Cerebellar cortex (tissue), 1 donor: ENCODE measurements around the gene KCNT2.
"Not testable (repeated sequence)": the region's sequence is repeated elsewhere in the genome, so short reads cannot be mapped to it uniquely, and the experiment has no call there.

Source experiments
- DNase-seq: peaks from one replicate; pipeline ENCODE4 v3.0.0-alpha.2; 2015; ENCODE audit warnings: low spot score

KCNT2 gene

DNA sequence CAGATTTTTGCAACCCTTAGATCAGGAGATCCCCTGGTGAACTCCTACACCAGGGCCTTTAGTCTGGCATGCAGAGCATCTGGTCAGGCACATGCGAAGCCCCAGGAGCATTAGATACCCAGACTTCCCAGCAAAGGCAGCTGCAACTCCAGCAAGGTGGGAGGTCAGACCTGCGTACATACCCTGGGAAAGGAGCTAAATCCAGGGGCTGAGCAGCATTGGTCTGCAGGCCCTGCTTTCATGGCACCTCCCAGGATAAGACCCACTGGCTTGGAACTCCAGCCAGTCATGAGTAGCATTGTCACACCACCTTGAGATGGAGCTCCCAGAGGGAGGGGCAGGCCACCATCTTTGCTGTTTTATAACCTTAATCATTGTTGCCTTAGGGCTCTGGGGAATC lies 92.3 kb downstream of the KCNT2 start:
- no peak for DNase-seq

DNA sequence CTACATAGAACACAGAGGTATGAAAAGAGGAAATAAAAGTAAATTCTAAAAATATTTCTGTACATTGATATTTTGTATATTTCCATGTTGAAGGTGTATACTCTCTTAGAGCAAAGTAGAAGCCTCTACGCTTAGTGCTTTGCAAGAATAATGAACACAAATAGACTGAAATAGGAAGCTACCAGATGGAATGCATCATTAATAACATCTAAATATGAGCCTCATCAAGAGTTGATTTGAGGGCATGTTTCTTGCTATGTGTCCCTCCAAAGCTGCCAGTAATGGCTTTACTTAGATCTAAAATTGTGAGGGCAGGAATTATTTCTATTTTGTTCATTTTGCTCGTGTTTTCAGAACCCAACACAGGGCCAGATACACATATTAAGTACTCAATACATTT lies 94.4 kb downstream of the KCNT2 start:
- no peak for DNase-seq

DNA sequence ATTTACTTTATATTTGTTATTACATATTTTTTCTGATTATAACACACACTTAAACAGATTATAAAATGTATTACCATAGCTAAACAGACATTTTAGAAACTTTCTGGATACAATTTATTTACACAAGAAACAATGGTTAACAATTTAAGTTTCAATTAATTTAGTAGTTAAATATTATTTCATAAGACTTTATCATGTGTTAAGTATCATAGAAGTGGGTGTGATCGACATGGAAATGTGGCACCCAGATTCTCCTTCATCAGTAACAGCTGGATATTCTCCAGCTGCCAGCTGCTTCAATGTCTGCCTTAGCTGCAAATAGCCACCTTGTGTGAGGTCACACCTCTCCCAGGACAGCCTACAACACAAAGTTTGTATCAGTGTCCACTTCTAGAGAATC lies 97.8 kb downstream of the KCNT2 start:
- DNase-seq, result no peak

DNA sequence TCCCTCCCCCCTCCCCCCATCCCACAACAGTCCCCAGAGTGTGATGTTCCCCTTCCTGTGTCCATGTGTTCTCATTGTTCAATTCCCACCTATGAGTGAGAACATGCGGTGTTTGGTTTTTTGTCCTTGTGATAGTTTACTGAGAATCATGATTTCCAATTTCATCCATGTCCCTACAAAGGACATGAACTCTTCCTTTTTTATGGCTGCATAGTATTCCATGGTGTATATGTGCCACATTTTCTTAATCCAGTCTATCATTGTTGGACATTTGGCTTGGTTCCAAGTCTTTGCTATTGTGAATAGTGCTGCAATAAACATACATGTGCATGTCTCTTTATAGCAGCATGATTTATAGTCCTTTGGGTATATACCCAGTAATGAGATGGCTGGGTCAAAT lies 104.0 kb downstream of the KCNT2 start:
- not testable (repeated sequence) for DNase-seq

DNA sequence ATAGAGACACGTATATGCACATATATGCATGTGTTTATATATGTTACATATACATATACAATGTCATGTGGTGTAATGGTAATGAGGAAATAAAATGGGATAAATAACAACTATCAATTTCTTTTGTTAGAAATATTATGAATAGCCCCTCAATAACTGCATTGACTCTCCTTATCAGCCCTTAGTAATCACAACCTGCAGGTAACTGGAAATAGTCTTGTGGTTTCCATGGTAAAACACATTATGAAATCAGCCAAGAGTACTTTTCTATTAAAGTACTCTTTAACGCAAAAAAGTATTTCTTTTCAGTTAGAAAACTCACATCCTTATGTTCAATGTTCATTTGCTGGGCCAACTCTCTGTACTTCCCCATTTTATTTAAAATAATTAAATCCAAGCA lies 105.8 kb downstream of the KCNT2 start:
- DNase-seq, result no peak

DNA sequence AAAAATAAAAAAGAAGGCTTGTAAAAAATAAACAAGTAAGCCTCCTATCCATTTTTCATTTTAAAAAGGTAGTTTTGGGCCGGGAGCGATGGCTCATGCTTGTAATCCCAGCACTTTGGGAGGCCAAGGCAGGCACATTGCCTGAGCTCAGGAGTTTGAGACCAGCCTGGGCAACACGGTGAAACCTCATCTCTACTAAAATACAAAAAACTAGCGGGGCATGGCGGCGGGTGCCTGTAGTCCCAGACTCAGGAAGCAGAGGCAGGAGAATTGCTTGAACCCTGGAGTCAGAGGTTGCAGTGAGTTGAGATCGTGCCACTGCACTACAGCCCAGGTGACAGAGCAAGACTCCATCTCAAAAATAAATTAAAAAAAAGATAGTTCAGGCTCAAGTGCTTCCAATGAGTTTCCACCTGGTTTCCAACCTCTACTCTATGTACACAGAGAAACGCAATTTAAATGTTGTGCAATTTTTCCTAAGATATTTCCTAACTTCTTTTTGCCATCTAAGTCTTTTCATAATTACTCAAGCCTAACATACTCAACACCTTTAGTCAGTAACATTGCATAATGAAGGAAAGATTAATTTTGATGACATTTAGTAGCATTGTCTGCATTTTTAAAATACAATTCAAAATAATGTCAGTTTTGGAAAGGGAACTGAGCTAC lies 106.3 kb downstream of the KCNT2 start:
- no peak for DNase-seq

DNA sequence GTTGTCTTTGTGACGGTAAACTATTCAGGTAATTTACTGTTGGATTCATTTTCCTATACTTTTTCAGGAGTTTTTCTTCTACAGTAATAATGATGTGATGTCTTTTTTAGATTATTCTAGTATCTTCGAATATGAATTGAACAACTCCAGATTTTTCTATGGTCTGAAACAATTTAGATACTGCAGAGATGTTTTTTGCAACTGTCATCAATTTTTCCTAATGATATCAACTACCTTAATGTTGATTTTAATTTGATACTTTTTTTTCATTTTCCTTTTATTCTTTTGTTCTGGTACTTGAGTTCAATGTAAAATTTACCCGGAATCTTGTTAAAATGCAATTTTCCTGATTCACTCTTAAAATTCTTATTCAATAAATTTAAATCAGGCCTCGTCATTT lies 110.4 kb downstream of the KCNT2 start:
- no peak for DNase-seq

DNA sequence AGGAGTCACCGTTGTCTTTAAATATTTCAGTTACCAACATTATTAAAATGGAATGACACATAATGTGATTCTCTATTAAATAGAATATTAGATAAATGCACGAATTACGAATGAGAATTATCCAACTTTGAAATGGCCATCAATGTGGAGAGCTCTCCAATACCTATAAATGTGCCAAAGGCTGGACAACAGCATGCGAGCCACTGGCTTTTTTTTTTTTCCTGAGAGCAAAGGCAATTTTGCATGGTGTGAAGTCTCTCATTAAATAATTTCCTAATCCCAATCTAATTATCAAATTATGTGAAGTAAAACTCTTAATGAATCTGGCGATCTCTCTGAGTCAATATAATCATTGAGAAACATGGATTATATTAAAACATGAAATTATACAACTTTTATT lies 113.5 kb downstream of the KCNT2 start:
- no peak for DNase-seq

DNA sequence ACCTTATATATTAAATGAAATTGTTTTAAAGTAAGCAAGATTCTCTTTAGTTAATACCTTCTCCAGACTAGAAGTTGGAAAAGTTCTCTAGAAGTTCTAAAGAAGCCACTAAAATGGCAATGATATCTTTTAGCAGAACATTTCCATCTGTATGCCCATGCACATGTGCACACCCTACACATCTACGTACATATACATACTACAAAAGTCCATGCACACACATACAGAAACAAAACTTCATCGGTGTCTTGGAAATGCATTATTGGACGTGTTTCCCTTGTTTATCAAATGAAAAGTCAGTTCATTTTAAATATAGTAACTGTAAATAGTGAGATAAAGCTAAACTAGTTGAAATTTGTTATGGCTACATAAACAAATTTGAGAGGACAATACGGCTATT lies 114.4 kb downstream of the KCNT2 start:
- no peak for DNase-seq

DNA sequence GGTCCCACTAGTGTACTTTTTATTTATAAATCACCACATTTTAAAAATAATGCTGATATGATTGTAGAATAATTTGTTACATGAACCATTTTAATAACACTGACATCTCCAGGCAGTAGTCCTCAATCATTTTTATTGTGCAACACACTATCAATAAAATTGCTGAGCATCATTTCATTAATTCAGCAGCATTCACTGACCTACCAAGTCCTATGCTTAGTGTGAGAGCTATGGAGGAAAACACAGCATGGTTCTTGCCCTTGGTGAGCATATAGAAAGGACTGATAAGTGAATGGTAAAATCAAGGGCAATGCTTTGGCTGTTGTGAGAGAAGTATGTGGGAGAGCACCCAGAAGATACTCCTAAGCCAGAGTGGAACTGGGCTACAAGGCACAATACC lies 119.7 kb downstream of the KCNT2 start:
- DNase-seq, result no peak

DNA sequence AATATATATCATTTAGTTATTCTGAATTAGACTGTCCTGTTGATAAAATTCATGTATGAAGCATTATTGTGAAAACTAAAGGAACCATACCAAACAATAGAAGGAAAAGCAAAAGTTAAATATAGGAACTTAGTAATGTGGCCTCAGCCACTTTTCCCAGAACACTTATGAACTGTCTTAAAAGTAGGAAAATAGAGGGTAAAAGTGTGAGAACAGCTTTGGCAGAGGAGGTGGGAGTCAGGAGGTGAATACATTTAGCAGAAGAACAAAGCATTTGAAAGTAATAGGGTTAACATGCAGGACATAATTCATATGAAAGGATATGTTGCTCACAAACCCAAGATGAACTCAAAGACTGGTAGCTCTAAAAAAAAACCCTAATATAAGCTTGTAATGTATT lies 121.9 kb downstream of the KCNT2 start:
- DNase-seq, result no peak

DNA sequence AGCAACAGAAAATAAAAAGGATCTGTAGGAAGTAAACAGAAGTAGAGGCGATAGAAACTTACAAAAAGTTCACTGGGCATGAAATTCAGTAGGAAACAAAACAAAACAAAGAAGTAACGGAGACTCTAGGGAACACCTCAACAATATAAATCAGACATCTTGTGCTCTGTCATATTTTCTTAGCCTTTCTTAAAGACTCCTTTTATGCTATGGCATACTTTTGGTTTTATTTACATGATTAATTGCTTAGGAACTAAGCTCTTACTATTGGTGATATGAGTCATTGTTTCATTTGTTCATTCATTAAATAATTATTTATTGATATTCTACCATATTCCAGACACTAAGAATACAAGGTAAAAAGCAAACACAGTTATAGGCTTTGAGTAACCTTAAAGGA lies 126.6 kb downstream of the KCNT2 start:
- no peak for DNase-seq

DNA sequence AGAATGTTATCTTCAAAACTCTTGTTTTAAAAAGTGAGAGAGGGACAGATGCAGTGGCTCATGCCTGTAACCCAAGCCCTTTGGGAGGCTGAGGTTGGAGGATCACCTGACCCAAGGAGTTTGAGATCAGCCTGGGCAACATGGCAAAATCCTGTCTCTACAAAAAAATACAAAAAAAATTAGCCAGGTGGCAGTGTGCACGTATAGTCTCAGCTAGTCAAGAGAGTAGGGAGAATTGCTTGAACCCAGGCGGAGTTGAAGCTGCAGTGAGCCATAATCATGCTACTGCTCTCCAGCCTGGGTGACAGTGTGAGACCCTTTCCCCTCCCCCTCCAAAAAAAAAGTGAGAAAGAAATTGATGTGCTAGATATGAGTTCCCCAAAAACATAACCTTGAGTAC lies 131.0 kb downstream of the KCNT2 start:
- no peak for DNase-seq

DNA sequence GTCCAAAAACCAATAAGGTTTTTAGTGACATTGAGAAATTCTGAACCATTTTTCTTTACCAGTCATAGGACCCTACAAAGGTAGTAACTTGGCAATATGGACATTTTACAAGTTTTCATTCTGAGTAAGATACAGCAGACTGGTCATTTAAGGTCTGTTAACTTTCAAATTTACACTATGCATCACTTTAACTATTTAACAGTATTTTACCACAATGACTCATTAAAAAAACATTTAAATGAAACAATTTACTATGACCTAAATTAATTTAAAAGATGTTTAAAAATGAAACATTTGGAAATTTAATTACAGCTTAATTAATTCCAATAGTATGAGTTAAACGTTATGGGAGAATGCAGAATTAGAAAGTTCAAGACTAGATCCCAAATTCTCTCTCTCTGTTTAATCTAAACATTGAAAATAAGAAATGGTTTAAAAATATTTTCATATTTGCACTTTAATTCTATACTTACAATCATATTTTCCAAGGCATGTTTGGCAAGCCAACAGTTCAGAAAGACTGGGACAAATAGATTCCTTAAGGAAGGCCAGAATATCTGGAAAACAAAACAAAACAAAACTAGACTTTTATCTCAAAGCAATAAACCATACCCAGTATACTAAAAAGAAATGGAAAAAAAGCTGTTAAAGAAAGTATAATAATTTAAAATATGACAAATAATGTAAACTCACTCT lies 140.9 kb downstream of the KCNT2 start:
- DNase-seq, result no peak

DNA sequence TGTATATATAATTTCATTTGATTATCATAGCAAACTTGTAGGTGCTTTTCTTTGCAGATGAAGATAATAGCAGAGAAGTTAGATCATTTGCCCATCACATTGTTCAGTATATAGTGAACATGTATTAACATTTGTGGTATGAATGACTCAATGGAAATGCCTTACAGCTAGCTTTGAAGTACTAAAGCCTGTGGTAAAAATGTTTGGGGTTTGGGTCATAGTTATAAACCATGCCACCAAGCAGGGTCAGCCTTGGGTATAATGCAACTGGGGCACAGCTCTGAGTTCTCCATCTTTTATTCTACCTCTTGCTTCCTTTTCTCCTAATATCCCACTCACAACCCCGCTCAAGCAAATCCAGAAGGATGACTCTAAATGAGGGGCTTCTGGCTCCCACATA lies 141.6 kb downstream of the KCNT2 start:
- DNase-seq, result no peak

DNA sequence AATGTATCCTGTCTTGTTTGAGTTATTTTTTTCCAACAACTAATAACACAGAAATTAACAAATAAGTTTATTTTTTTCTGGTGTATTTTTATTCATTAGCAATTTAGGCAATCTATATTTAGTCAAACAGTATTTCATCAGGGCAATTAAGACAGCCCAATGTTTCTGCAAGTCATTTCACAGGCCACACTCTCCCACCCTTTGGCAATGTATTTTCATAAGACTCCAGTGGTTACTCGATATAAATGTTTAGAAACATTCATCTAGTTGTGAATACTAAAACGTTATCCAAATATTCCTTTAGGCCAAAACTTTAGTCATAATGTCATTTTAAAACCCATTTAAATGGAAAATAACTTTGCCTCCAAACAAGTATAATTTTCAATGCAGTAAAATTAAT lies 142.1 kb downstream of the KCNT2 start:
- no peak for DNase-seq

DNA sequence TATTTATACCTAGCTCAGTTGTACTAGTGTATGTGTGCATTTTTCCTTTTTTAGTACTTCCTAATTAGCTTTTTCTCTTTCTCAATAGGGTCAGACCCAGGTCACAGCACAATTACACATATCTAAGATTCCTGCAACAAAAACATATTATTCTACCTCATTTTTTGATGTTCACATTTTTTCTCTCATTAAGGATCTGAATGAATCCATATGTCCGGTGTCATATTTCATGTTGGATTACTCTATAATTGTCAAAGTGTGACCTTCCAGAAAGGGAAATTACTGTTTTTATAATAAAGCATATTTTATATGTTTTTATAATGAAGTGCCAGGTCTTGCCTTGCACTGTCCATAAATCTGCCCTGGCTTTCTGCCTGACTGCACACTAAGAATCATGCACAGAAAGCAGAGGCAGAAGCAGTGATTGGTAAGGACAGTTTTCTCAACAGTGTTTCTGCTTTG lies 143.7 kb downstream of the KCNT2 start:
- no peak for DNase-seq

DNA sequence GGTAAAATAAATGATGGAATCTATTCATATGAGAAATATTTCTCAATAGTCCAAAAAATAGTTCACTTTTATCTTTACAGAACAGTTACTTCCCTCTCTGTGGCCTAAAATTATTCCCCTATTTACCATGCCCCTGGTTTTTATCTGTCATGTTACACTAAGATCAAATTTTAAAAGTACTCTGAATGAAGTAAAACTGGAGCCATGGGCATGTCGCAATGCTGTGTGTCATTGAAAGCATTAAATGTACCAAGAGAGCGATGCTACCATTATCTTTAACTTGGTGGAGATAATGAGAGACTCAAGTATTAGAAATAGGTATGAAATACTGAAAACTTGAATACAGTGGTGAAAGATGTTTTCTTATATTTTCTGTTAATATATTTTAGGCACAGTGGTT lies 146.2 kb downstream of the KCNT2 start:
- no peak for DNase-seq

DNA sequence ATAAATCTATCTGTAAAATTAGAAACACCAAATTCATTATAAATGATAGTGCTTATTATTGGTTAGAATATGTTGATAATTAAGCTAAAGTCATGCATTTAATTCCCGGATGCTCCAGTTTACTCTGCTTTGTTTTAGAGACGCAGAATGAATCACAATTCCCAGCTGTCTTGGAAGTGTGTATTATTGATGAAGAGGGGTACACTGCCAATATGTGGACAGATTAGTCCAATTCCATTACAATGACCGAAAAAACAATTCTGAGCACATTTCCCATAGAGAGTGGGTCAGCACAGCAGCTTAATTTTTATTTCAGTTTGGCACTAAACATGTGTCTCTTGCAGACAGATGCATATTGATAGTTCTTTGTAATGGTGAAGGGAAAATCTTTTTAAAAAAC lies 146.7 kb downstream of the KCNT2 start:
- no peak for DNase-seq

DNA sequence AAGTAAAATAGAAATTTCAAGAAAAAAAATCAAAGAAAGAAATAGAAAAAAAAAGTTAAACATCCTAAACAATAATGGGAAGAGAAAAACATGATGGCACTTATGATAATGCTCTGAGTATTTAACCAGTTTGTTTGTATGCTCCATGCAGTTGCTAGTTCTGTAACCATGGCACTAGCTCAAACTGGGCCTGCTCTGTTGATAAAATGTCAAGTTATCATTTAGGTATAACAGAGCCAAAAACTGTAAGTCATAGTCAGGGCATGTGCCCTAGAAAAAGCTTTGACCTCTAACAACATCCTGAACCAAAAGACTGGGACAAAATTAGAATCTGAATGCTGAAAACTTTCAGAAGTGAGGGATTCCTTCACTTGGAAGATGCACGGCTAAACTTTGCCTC lies 148.9 kb downstream of the KCNT2 start:
- DNase-seq, result no peak

DNA sequence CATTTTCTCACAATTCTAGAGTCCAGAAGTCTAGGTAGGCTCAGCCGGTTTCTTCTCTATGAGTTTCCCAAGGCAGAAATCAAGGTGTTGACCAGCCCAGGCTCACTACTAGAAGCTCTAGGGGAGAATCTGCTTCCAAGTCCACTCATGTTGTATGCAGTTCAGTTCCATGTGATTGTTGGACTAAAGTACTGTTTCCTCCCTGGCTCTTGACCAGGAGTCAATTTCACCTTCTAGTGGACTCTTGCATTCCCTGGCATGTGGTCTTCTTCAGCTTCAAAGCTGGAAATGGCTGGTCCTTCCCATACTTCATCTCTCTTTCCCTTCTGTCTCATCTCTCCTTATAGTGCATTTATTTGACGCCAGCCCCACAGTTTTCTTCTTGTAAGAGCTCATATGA lies 153.4 kb downstream of the KCNT2 start:
- DNase-seq, result no peak

DNA sequence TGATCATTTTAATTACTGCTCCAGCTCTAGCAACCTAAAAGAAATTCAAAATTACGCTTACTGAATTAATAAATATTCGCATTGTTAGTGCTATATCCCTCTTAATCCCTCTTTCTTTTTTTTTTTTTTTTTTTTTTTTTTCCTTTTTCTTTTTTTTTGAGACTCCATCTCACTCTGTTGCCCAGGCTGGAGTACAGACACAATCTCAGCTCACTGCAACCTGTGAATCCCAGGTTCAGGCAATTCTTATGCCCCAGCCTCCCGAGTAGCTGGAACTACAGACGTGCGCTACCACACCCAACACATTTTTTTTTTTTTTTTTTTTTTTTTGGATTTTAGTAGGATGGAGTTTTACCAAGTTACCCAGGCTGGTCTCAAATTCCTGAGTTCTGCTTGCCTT lies 157.1 kb downstream of the KCNT2 start:
- no peak for DNase-seq

DNA sequence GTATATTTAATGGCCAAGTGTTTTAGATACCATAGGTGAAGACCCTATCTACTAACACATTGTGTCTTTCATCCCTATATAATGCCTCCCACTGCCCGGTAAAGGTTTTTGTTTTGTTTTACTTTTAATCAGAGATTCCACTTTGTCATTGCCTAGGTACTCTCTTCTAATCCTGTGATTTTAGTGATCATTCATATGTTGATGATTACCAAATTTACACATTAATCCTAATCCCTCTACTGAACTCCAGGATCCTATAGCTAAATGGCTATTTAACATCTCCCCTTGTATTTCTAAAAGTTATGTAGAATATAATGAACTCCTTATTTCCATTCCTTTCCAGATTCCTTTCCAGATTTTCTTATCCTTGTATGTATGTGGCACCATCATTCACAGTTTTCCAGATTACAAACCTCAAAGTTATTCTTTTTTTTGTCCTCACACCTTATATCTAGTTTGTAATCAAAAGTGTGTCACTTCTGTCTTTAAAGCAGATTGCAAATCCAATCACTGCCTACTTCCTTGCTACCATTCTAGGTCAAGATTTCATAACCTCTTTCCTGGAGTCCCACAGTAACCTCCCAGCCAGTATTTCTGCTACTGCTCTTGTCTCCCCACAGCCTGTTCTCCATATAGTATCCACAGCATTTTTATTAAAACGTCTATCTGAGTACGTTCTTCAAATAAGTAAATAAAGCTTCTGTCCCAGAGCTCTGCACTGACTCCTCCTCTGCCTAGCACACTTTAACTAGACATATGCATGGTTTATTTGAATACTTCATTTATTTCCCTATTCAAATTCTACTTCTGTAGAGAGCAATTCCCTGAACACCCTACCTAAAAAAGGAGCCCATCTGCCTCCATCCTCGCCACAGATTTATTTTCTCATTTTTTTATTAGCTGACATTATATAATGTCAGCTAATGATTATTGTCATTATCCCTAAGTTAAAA lies 157.8 kb downstream of the KCNT2 start:
- DNase-seq, result no peak
